K562 (cell line): Measurements from ENCODE around the gene RBM17. TPM values are rescaled to one million over a fixed set of nuclear protein-coding genes. Genes with fewer than 3 reads are reported as not detected.
A peak's percentile ranks its signal among the peaks of the same experiment; 100 is the strongest.

ENCODE experiments used
- MGA ChIP-seq: fragments of 450-650 bp; IDR thresholded peaks from 2 replicates; pipeline ENCODE4 v1.6.1; 2016; ENCODE audit warnings: mild to moderate bottlenecking, moderate library complexity
- NR4A1 ChIP-seq, 2 experiments: fragments of 250-450 bp in 1 of 2; fragments of 450-650 bp in 1 of 2; sonication (Bioruptor Pico) in 1 of 2; IDR thresholded peaks; 2 replicates each; pipeline versions ENCODE4 v1.4.0 to v1.6.1; 2016 to 2020; ENCODE audit warnings: mild to moderate bottlenecking in 2 of 2, missing compliant biosample characterization in 1 of 2, missing genetic modification characterization in 1 of 2, moderate library complexity in 1 of 2
- RCOR1 ChIP-seq, 2 experiments: IDR thresholded peaks; 2 replicates each; pipeline ENCODE4 v1.6.1; 2012; ENCODE audit warnings: low read depth in 2 of 2, low read length in 2 of 2, borderline replicate concordance in 1 of 2, improper control_type of control experiment in 1 of 2
- TSHZ1 ChIP-seq: fragments of 250-450 bp; sonication (Bioruptor Pico); IDR thresholded peaks from 2 replicates; pipeline ENCODE4 v1.4.0; 2020; ENCODE audit warnings: mild to moderate bottlenecking, moderate library complexity
- ZZZ3 ChIP-seq: fragments of 450-650 bp; IDR thresholded peaks from 2 replicates; pipeline ENCODE4 v1.6.1; 2016; ENCODE audit warnings: antibody characterized with exemption, mild to moderate bottlenecking, moderate library complexity
- polyA plus RNA-seq, 8 experiments: library from polyadenylated mRNA; depleted of rRNA in 4 of 8; stranded (reverse) in 5 of 8; unstranded in 3 of 8; fragments of >200 nt; fragmentation: Nextera tagmentation in 2 of 8; fragmentation: Illumina TruSeq in 1 of 8; extraction: Ambion mirVana in 2 of 8; extraction: Trizol in 1 of 8; gene quantifications; 2 replicates each; pipeline versions ENCODE4 v1.2.1 to v1.2.3, GENCODE V29; 2011 to 2014; ENCODE audit warnings: inconsistent platforms in 1 of 8, missing spikeins in 1 of 8
- total RNA-seq, 7 experiments: library from RNA; depleted of rRNA in 6 of 7; stranded (reverse); fragments of >200 nt in 6 of 7; fragmentation: Illumina TruSeq in 2 of 7; extraction: Trizol in 2 of 7; gene quantifications; 2 replicates each; pipeline versions ENCODE4 v1.2.1 to v1.2.3, GENCODE V29; 2011 to 2021; ENCODE audit warnings: low replicate concordance in 1 of 7

The RBM17 gene
- total and polyA plus RNA-seq, 9 of the 15 experiments (the other 6 are each of a cell fraction or from before 2014, with no cell fraction given) = 23.6 to 217 (median 124) TPM

- TF ChIP-seq MGA (peak; percentile 89), ZZZ3 (peak; percentile 61; the same call in 1 of the 2 replicates), RCOR1 (IDR thresholded peaks at IDR 0.05; ENCODE audit: borderline replicate concordance in 1 of 2, low read depth in 2 of 2, low read length in 2 of 2) (peak in 1 of 2 experiments; percentile 78; a peak in 2 of 4 replicates), NR4A1 (CRISPR knock-in tag; IDR thresholded peaks at IDR 0.05) (peak; percentile 10; the same call in 1 of the 2 replicates), NR4A1 (tag; IDR thresholded peaks at IDR 0.05) (0 out of 2 replicates have a peak, but pooled peaks have one; percentile 29), TSHZ1 (CRISPR knock-in tag) (no peak)
These were observed 74.8 kb downstream of the RBM17 start (continued) for GRCh38 chr10:6163364-6164270.
